Measurements from ENCODE around the gene LIMK1.

Gene LIMK1

DNA sequence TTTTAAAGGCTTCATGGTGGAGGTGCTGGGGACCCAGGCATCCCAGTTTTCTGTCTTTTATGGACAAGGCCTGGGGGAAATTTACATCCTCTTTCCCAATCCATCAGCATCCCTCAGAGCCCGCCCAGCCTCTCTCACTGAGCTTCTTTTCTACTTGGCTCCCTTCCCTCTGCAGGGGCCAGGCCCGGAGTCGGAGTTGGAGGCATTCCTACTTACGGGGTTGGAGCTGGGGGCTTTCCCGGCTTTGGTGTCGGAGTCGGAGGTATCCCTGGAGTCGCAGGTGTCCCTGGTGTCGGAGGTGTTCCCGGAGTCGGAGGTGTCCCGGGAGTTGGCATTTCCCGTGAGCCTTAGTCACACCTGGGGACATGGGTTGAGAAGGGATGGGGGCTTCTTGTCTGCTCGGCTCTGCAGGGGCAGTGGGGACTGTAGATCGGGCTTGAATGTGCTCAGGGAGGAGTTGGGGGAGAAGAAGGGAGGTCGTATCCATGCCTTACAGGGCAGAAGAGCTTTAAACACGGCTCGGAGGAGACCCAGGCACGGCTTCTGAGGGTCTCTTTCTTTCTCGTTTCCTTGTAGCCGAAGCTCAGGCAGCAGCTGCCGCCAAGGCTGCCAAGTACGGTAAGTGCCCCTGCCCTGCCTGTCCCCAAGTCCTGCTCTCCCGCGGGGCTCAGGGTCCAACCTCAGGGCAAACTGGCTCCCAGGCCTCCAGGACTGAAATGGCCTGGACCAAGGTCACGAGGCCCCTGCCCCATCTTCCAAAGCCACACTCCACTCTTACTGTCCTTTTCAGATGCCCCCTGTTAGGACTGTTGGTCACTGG is 27.3 kb upstream of the LIMK1 start:
- no peak for DNase-seq (ENCODE audit: low spot score)

DNA sequence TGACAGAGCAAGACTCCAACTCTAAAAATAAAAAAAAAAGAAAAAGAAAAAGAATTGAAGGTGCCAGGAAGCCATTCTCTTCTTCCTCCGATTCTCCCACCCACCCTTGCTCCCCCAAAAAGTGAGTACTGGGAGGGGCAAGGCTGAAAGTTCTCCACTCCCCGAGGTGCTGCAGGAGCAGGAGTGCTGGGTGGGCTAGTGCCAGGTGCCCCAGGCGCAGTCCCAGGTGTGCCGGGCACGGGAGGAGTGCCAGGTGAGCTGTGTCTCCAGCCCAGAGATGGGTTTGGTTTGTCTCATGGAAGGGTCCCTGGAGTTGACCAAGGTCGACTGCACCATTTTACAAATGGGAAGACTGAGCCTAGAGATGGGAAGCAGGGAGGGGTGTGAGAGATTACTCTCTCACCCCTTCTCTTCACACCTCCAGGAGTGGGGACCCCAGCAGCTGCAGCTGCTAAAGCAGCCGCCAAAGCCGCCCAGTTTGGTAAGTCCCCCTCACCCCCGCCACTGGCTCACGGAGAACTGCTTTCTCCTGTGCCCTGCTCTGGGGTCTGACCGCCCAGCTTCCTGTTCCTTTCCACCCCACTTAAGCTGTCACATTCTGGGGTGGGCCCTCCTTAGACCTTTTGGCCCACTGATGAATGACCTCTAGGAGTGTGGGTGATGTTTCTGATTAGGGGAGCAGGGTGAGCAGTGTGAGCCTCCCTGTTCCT is 26.2 kb upstream of the LIMK1 start:
- DNase-seq (ENCODE audit: low spot score) = no peak

DNA sequence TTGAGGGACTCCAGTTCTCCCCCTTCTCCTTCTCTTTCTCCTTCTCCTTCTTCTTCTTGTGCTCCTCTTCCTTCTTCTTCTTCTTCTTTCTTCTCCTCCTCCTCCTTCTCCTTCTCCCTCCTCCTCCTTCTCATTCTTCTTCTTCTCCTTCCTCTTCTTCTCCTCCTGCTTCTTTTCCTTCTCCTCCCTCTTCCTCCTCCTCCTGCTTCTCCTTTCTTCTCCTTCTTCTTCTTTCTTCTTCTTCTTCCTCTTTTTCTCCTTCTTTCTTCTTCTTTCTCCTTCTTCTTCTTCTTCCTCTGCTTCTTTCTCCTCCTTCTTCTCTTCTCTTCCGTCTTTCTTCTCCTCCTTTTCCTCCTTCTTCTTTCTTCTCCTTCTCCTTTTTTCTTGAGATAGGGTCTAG is 25.6 kb upstream of the LIMK1 start:
- no peak for DNase-seq (ENCODE audit: low spot score)

- DNase-seq (ENCODE audit: low spot score) = no peak
These were observed 25.1 kb upstream of the LIMK1 start for GRCh38 chr7:74058486-74058885.

GRCh38 chr7:74059037-74059436 is 24.6 kb upstream of the LIMK1 start:
- DNase-seq (ENCODE audit: low spot score) = no peak

DNA sequence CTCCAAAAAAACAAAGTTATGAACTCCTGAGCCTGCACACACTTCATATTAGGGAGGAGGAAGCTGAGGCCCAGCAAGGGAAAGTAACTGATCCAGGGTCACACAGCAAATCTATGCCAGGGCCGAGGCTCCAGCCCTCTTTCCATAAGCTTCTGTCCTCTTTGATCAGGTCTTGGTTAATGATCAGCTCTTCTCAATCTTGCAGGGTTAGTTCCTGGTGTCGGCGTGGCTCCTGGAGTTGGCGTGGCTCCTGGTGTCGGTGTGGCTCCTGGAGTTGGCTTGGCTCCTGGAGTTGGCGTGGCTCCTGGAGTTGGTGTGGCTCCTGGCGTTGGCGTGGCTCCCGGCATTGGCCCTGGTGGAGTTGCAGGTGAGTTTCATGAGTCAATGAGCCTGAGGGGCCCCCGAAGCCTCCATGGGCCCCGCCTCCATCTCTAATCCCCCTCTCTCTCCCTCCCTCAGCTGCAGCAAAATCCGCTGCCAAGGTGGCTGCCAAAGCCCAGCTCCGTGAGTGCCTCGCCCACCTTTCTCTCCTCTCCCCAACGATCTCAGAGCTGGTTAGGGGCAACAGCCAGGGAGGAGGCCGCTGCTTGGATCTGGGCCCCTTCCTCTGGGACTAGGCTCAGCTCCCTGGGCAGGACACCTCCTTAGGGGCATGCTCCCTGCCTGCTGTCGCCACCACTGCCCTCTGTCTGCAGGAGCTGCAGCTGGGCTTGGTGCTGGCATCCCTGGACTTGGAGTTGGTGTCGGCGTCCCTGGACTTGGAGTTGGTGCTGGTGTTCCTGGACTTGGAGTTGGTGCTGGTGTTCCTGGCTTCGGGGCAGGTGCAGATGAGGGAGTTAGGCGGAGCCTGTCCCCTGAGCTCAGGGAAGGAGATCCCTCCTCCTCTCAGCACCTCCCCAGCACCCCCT is 23.7 kb upstream of the LIMK1 start:
- DNase-seq (ENCODE audit: low spot score) = no peak

DNA sequence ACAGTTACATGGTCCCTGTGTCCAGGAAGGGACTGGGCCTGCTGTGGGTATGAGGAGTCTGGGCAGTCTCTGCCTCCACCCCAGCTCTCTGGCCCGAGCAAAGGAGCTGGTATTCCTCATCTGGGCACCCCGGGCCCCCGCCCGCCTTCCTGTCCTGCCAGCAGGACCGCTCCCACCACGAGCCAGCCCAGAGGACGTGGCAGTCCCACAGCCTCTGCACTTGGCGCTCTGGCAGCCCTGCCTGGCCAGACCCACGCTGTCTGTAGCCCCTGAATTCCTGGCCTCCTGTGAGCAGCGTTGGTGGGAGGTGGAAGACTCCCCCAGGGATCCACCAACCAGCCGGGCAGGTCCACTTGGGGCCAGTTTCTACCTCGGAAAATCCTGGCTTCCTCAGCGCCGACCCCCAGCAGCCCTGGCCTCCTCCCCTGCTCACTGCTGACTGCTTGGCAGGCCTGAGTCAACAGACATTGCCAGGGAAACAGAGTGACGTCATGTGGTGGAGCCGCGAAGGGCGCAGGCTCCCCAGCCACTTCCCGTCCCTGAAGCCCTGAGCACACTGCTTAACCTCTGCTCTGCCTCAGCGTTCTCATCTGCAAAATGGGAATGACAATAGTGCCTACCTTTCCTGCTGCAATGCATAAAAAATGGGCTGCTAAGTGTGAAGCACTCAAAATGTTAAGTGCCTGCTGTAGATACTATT is 21.6 kb upstream of the LIMK1 start:
- peak; percentile 74 for DNase-seq (ENCODE audit: low spot score)

GRCh38 chr7:74063223-74063641 is 20.4 kb upstream of the LIMK1 start:
- DNase-seq (ENCODE audit: low spot score) = no peak

- no peak for DNase-seq (ENCODE audit: low spot score)
These were observed 20.0 kb upstream of the LIMK1 start for GRCh38 chr7:74063646-74064045.

DNA sequence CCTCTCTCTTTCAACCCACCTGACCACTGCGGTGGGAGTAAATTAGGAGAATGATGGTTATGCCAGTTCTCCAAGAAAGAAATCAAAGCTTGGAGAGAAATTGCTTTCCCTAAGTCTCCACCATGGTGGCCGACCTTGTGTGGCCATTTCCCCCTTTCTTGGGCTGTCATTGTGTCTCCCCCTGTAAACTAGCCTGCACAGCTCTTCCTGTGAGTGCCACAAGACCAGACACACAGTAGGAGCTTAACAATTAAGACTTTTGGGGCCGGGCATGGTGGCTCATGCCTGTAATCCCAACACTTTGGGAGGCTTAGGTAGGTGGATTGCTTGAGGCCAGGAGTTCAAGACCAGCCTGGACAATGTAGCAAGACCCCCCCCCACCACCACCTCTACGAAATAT is 18.9 kb upstream of the LIMK1 start:
- no peak for DNase-seq (ENCODE audit: low spot score)

DNA sequence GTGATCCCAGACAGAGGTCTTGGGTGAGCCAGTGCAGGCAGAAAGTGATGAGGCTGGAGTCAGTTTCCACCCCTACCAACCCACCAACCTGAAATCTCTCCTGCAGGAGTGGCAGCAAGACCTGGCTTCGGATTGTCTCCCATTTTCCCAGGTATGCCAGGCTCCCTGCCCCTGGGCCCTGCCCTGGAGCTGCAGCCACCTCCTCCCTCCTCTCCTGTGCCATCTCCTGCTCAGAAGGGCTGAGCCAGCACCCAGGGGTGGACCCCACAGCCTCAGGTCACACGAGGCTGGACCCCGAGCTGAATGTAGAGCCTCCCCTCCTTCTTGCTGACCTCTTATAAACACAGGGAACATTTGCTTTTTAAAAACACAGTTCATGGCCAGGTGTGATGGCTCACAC is 17.0 kb upstream of the LIMK1 start:
- DNase-seq (ENCODE audit: low spot score) = no peak

- DNase-seq (ENCODE audit: low spot score) = no peak
These were observed 15.1 kb upstream of the LIMK1 start for GRCh38 chr7:74068378-74069085.

GRCh38 chr7:74069086-74069541 is 14.5 kb upstream of the LIMK1 start:
- DNase-seq (ENCODE audit: low spot score) = no peak

DNA sequence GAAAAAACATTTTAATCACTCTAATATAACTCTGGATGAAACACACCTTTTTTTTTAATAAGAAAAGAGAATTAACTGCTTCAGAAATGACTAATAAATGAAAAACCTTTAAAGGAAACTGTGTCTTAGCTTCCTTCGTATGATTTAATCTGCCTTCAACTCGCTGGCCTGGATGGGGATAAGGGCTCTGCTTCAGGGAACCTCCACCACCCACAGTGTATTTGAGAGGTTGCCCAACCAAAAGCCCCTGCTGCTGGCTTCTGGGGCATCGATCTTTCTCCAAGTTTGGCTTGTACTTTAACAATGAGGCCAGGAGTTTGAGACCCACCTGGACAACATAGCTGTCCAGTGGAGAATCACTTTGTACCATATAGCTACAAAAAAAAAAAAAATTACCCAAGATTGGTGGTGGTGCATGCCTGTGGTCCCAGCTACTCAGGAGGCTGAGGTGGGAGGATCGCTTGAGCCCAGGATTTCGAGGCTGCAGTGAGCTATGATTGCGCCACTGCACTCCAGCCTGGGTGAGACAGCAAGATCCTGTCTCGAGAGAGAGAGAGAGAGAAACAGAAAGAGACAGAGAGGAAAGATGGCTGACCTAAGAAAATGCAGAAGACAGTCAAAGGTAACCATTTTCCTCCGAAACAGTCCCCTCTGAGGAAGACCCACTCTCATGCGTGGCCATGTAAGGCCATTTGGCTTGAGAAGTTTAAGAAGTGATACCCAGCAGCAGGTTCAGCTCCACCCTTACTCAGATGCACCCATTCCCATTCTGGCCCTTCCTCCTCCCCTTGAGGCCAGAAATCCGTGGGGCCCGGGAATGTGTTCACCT is 13.6 kb upstream of the LIMK1 start:
- DNase-seq (ENCODE audit: low spot score) = no peak

GRCh38 chr7:74070619-74070921 is 13.0 kb upstream of the LIMK1 start:
- no peak for DNase-seq (ENCODE audit: low spot score)

DNA sequence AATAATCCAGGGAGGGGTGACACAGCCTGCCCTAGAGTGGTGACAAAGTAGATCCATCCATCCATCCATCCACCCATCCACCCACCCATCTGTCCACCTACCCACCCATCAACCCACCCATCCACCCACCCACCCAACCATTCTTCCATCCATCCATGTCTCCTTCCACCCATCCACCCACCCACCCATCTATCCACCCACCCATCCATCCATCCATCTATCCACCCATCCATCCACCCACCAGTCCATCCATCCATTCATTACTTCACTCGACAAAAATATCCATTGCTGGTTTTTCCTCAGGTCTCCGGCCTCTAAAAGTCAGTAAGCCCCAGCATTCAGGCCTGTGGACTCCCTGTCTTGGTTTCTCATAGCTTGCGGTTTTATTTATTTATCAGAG is 12.5 kb upstream of the LIMK1 start:
- DNase-seq (ENCODE audit: low spot score) = no peak

DNA sequence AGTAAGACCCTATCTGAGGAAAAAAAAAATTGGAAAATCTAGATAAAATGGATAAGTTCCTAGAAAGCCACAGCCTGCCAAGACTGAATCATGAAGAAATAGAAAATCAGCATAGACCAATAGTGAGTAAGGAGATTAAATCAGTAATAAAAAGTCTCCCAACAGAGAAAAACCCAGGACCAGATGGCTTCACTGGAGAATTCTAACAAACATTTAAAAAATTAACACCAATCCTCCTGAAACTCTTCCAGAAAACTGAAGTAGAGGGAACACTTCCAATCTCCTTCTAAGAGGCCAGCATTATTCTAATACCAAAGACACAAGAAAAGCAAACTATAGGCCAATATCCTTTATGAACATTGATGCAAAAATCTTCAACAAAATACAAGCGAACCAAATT is 8.8 kb upstream of the LIMK1 start:
- no peak for DNase-seq (ENCODE audit: low spot score)

- no peak for DNase-seq (ENCODE audit: low spot score)
These were observed 5.1 kb upstream of the LIMK1 start for GRCh38 chr7:74078461-74078860.

DNA sequence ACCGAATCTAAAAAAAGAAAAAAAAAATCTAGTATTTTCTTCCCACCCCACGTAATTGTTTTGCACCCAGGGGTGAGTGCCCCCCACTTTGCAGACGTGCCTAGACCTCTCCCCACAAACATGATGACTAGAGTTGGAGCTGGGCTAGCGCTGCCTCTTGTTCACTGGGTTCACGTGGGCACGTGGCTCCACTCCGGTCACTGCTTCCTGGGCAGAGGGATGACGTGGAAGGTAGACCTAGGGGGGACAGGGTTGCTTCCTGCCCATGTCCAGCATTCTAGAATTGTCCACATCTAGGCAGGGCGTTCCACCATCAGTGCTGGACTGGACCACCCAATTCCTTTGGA is 861 bp upstream of the LIMK1 start:
- DNase-seq (ENCODE audit: low spot score) = no peak

- DNase-seq (ENCODE audit: low spot score) = peak; percentile 33
These were observed 521 bp downstream of the LIMK1 start for GRCh38 chr7:74083928-74084721.
